Stomach (tissue), 9 donors: ENCODE results near the gene AFAP1. TPM values are rescaled to one million over a fixed set of nuclear protein-coding genes. Genes with fewer than 3 reads are reported as not detected.
A peak's percentile ranks its signal among the peaks of the same experiment; 100 is the strongest.

ENCODE experiments used
- DNase-seq, 2 donors: peaks; one replicate each; pipeline versions ENCODE4 v3.0.0 to v3.0.0-alpha.2; 2013 to 2019
- H3K27ac ChIP-seq, 5 donors: fragments of 200-600 bp in 4 of 5; sonication (generic) in 4 of 5; one replicate each; pipeline ENCODE4 v1.5.1; 2013 to 2019; ENCODE audit warnings: mild to moderate bottlenecking in 1 of 5, moderate library complexity in 1 of 5
- H3K27me3 ChIP-seq, 3 donors: fragments of 200-600 bp; sonication (generic); one replicate each; pipeline ENCODE4 v1.5.1; 2017 to 2019; ENCODE audit warnings: mixed run types in 1 of 3
- H3K36me3 ChIP-seq, 4 donors: fragments of 200-600 bp; sonication (generic); 1 replicate in 3 of 4; 2 replicates in 1 of 4; pipeline ENCODE4 v1.5.1; 2016 to 2019
- H3K4me1 ChIP-seq, 4 donors: fragments of 200-600 bp; sonication (generic); one replicate each; pipeline ENCODE4 v1.5.1; 2016 to 2019
- H3K4me3 ChIP-seq, 4 donors: fragments of 200-600 bp; sonication (generic) in 3 of 4; one replicate each; pipeline ENCODE4 v1.5.1; 2016 to 2019; ENCODE audit warnings: mild to moderate bottlenecking in 1 of 4
- H3K9me3 ChIP-seq, 4 donors: fragments of 200-600 bp; sonication (generic); one replicate each; pipeline ENCODE4 v1.5.1; 2016 to 2019
- EP300 ChIP-seq: sonication (generic); formaldehyde crosslinking; IDR thresholded peaks from one replicate; pipeline ENCODE4 v1.6.1; 2017; ENCODE audit warnings: antibody characterized with exemption
- POLR2A ChIP-seq, 4 donors: fragments of 450-650 bp; IDR thresholded peaks; one replicate each; pipeline ENCODE4 v1.6.1; 2016; ENCODE audit warnings: antibody characterized with exemption in 4 of 4, control low read depth in 2 of 4, mild to moderate bottlenecking in 1 of 4, moderate library complexity in 1 of 4
- POLR2AphosphoS5 ChIP-seq, 3 donors: sonication (generic); formaldehyde crosslinking; IDR thresholded peaks; one replicate each; pipeline ENCODE4 v1.6.1; 2016; ENCODE audit warnings: antibody characterized with exemption in 3 of 3
- WGBS, 5 donors: extraction: QIAGEN DNeasy Blood & Tissue Kit in 3 of 5; methylation state at CpG; one replicate each; pipeline versions ENCODE4 v1.1.5 to v1.1.7; 2013 to 2018; 5-methylcytosine and 5-hydroxymethylcytosine counted together
- intact Hi-C: fragments of 100-400 bp; cut with DNase I; formaldehyde crosslinking; loops from one replicate; pipeline ENCODE4 v1.15.1; 2023; ENCODE audit warnings: low total_unique reads
- polyA plus RNA-seq, 3 donors: library from polyadenylated mRNA; stranded (reverse); fragments of 200-250 nt; gene quantifications; one replicate each; pipeline ENCODE4 v1.2.3, GENCODE V29; 2013
- total RNA-seq, 5 donors: library from RNA; depleted of rRNA; stranded (reverse); fragments of >200 nt; gene quantifications; one replicate each; pipeline versions ENCODE4 v1.1.0 to v1.2.3, GENCODE V29; 2014 to 2016
- TF ChIP-seq, protein P1 (sequence below), 7 experiments: fragments of 450-650 bp in 4 of 7; fragments of 200-600 bp in 3 of 7; sonication (generic) in 3 of 7; IDR thresholded peaks; one replicate each; pipeline ENCODE4 v1.5.1; 2016 to 2019; ENCODE audit warnings: antibody characterized with exemption in 7 of 7, control low read depth in 2 of 7, mild to moderate bottlenecking in 1 of 7
- donor health status: healthy with polysubstance abuse.
- donor health status: Bipolar disorder and iron deficiency.
- donor health status: healthy.

AFAP1 gene
- total and polyA plus RNA-seq, 8 donors, result 4.1 to 88.9 (median 12.8) TPM

DNA sequence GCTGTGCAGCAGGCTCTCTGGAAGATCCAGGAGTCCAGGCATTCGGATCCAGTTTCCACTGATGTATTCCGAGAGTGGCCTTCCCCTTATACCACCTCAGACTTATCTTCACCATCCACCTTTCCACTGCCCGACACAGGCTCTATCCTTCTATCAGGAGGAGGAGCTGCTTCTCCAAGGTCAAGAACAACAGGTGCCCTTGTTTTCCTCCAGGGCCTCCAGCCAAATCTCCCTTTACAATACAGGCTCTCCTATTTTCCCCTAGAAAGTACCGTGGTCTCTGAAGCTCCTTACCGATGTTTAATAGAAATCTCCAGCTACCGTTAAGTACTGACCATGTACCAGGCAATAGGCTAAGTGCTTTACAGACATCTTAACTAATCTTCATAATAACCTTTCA, 61.3 kb downstream of the AFAP1 start:
- H3K4me3 ChIP-seq, result no peak overlapping the region
- 42 to 65% (median 46%) methylated on average over 6 of the region's 6 CpGs for WGBS, 5 donors
- peaks cover 0 to 58% (median 29%) of the 10 kb centered on the region in 4 donors for H3K4me1 ChIP-seq
- no peaks in the 10 kb centered on the region for H3K36me3 ChIP-seq
- intact Hi-C loops, result no loop called here
- H3K27me3 ChIP-seq, result no peaks in the 10 kb centered on the region
- TF ChIP-seq POLR2AphosphoS5 (IDR thresholded peaks at IDR 0.05), result no peak
- no peak for TF ChIP-seq POLR2A (IDR thresholded peaks at IDR 0.05)
- no peak for TF ChIP-seq EP300
- TF ChIP-seq, protein P1, sequence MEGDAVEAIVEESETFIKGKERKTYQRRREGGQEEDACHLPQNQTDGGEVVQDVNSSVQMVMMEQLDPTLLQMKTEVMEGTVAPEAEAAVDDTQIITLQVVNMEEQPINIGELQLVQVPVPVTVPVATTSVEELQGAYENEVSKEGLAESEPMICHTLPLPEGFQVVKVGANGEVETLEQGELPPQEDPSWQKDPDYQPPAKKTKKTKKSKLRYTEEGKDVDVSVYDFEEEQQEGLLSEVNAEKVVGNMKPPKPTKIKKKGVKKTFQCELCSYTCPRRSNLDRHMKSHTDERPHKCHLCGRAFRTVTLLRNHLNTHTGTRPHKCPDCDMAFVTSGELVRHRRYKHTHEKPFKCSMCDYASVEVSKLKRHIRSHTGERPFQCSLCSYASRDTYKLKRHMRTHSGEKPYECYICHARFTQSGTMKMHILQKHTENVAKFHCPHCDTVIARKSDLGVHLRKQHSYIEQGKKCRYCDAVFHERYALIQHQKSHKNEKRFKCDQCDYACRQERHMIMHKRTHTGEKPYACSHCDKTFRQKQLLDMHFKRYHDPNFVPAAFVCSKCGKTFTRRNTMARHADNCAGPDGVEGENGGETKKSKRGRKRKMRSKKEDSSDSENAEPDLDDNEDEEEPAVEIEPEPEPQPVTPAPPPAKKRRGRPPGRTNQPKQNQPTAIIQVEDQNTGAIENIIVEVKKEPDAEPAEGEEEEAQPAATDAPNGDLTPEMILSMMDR (IDR thresholded peaks at IDR 0.05), result no peak
- H3K9me3 ChIP-seq, result no peaks in the 10 kb centered on the region
- DNase-seq, result no peak
- H3K27ac ChIP-seq, result peak overlapping the region in 2 of 5 donors; percentile 15 to 63

GRCh38 chr4:7877176-7877575, 62.5 kb downstream of the AFAP1 start:
- TF ChIP-seq POLR2AphosphoS5 (IDR thresholded peaks at IDR 0.05), result no peak
- TF ChIP-seq EP300, result no peak
- TF ChIP-seq POLR2A (IDR thresholded peaks at IDR 0.05), result no peak
- TF ChIP-seq, protein P1 (IDR thresholded peaks at IDR 0.05), result no peak
- H3K9me3 ChIP-seq, result no peaks in the 10 kb centered on the region
- intact Hi-C loops, result no loop called here
- WGBS, 5 donors, result 77 to 87% (median 81%) methylated on average over 6 of the region's 6 CpGs
- H3K4me3 ChIP-seq, result no peak overlapping the region
- H3K27me3 ChIP-seq, result no peaks in the 10 kb centered on the region
- H3K4me1 ChIP-seq, result peaks cover 5 to 64% (median 32%) of the 10 kb centered on the region in 4 donors
- no peak for DNase-seq
- peak overlapping the region in 4 of 5 donors; percentile 30 to 64 (median 52) for H3K27ac ChIP-seq
- H3K36me3 ChIP-seq, result no peaks in the 10 kb centered on the region

GRCh38 chr4:7876201-7876875, 63.3 kb downstream of the AFAP1 start:
- TF ChIP-seq EP300 (no peak), POLR2A (IDR thresholded peaks at IDR 0.05) (no peak), POLR2AphosphoS5 (IDR thresholded peaks at IDR 0.05) (no peak)
- TF ChIP-seq, protein P1 (IDR thresholded peaks at IDR 0.05), result peak in 2 of 7 experiments; percentile 12 to 14
- intact Hi-C loops, result no loop called here
- WGBS, 5 donors, result 43 to 70% (median 60%) methylated on average over 15 of the region's 15 CpGs
- H3K27ac ChIP-seq, result peak overlapping the region in 4 of 5 donors; percentile 30 to 64 (median 52)
- no peak for DNase-seq
- H3K4me1 ChIP-seq, result peaks cover 5 to 72% (median 39%) of the 10 kb centered on the region in 4 donors
- H3K36me3 ChIP-seq, result peaks cover 0 to 2% (median under 1%) of the 10 kb centered on the region in 4 donors
- H3K9me3 ChIP-seq, result no peaks in the 10 kb centered on the region
- H3K4me3 ChIP-seq, result no peak overlapping the region
- no peaks in the 10 kb centered on the region for H3K27me3 ChIP-seq

DNA sequence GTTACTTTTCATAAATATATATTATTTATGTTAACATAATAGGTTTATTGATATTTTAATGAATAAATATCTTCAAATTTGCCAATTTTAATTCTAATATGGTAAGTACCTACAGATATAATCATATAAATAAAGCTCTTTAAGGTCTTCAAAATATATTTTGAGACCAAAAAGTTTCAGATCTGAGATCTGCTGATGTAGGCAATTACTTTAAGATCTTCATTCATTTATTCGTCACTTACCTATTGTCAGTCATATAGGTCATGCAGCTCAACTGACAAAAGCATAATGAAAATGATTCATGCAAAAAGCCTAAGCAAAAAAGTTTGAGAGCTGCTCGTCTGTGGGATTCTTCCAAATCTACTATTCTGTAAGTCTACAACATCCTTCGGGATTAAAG, 64.8 kb downstream of the AFAP1 start:
- no peaks in the 10 kb centered on the region for H3K9me3 ChIP-seq
- intact Hi-C loops, result no loop called here
- H3K27me3 ChIP-seq, result no peaks in the 10 kb centered on the region
- 92 to 96% (median 93%) methylated on average over 3 of the region's 3 CpGs for whole genome bisulfite sequencing, 5 donors
- H3K36me3 ChIP-seq, result peaks cover 0 to 12% (median 6%) of the 10 kb centered on the region in 4 donors
- H3K27ac ChIP-seq, result no peak overlapping the region
- H3K4me1 ChIP-seq, result peaks cover 5 to 70% (median 39%) of the 10 kb centered on the region in 4 donors
- TF ChIP-seq EP300 (no peak), POLR2AphosphoS5 (IDR thresholded peaks at IDR 0.05) (no peak), POLR2A (IDR thresholded peaks at IDR 0.05) (no peak)
- TF ChIP-seq, protein P1 (IDR thresholded peaks at IDR 0.05), result no peak
- H3K4me3 ChIP-seq, result no peak overlapping the region
- DNase-seq, result no peak
